ENCODE measurements around the gene ID2.

DNA sequence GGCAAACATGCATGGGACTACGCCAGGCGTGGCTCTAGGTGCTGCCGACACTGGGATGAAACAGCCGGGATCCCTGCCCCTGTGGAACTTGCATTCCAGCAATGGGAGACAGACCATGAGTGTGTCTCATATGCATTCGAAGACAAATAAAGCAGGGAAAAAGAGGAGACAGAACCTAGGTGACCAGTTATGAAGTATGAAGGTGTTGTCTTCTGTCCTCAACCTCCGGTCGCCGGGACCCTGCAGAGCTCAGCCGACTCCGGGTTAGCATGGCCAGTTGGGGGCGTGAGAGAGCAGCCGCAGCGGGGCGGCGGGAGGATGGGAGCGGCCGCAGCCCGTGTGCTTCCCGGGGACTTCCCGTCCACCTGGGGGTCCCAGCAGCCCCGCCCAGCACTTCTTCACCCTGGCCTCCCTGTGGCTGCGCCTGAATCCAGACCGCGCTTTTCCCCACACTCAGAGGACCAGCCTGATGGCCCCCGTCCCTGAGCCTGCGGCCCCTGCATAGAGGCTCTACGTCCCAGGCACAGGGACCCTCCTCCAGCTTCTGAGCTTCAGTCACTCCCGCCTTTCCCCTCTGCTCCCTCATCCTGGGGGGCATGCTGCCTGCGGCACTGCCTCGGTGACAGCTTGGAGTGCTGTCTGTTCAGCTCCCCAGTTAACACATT lies 11.4 kb downstream of the ID2 start:
- TF ChIP-seq, protein P1, sequence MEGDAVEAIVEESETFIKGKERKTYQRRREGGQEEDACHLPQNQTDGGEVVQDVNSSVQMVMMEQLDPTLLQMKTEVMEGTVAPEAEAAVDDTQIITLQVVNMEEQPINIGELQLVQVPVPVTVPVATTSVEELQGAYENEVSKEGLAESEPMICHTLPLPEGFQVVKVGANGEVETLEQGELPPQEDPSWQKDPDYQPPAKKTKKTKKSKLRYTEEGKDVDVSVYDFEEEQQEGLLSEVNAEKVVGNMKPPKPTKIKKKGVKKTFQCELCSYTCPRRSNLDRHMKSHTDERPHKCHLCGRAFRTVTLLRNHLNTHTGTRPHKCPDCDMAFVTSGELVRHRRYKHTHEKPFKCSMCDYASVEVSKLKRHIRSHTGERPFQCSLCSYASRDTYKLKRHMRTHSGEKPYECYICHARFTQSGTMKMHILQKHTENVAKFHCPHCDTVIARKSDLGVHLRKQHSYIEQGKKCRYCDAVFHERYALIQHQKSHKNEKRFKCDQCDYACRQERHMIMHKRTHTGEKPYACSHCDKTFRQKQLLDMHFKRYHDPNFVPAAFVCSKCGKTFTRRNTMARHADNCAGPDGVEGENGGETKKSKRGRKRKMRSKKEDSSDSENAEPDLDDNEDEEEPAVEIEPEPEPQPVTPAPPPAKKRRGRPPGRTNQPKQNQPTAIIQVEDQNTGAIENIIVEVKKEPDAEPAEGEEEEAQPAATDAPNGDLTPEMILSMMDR (IDR thresholded peaks at IDR 0.05; ENCODE audit: low read depth, low read length, missing input control), result peak; percentile 31
- TF ChIP-seq FOXA1 (IDR thresholded peaks at IDR 0.05) (no peak), RAD21 (IDR thresholded peaks at IDR 0.05) (peak; percentile 26 to 56), SP1 (IDR thresholded peaks at IDR 0.05) (no peak)
- TF ChIP-seq, protein P2, sequence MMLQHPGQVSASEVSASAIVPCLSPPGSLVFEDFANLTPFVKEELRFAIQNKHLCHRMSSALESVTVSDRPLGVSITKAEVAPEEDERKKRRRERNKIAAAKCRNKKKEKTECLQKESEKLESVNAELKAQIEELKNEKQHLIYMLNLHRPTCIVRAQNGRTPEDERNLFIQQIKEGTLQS (IDR thresholded peaks at IDR 0.05), result no peak
